Keratinocyte (primary cell): ENCODE results near the gene ATG2B. TPM values are rescaled to one million over a fixed set of nuclear protein-coding genes. Genes with fewer than 3 reads are reported as not detected.
A peak's percentile ranks its signal among the peaks of the same experiment; 100 is the strongest.

Source experiments
- DNase-seq: peaks from one replicate; pipeline ENCODE4 v3.0.0-alpha.2; 2011; ENCODE audit warnings: low read depth, missing footprints, low spot score
- FAIRE-seq: peaks from 2 replicates; lab custom pipeline; 2011; peaks lifted over from hg19 to GRCh38; lab: Jason Lieb, UNC
- H2AFZ ChIP-seq: 2 replicates; pipeline ENCODE4 v1.6.0; 2012; ENCODE audit warnings: low read length, control low read depth, inconsistent platforms; ENCODE audit not compliant: control insufficient read depth
- H3K27ac ChIP-seq: 2 replicates; pipeline ENCODE4 v1.5.1; 2011; ENCODE audit warnings: low read length; ENCODE audit not compliant: control insufficient read depth, insufficient read depth
- H3K27me3 ChIP-seq: 3 replicates; pipeline ENCODE4 v1.6.0; 2011; ENCODE audit warnings: low read length; ENCODE audit not compliant: control insufficient read depth, insufficient read depth; ENCODE audit errors: extremely low read depth
- H3K36me3 ChIP-seq, 2 experiments: 2 replicates in 1 of 2; 3 replicates in 1 of 2; pipeline ENCODE4 v1.5.1; 2011; ENCODE audit warnings: low read length in 2 of 2, mild to moderate bottlenecking in 1 of 2; ENCODE audit not compliant: control insufficient read depth in 2 of 2, insufficient read depth in 2 of 2; ENCODE audit errors: extremely low read depth in 1 of 2
- H3K4me1 ChIP-seq: 3 replicates; pipeline ENCODE4 v1.5.1; 2011; ENCODE audit warnings: low read length; ENCODE audit not compliant: control insufficient read depth, insufficient read depth; ENCODE audit errors: extremely low read depth
- H3K4me2 ChIP-seq: 3 replicates; pipeline ENCODE4 v1.6.0; 2011; ENCODE audit warnings: low read depth, low read length; ENCODE audit not compliant: control insufficient read depth, insufficient read depth; ENCODE audit errors: extremely low read depth
- H3K4me3 ChIP-seq, 3 experiments: fragments of 200-600 bp in 1 of 3; sonication (generic) in 1 of 3; 2 replicates in 2 of 3; 3 replicates in 1 of 3; pipeline ENCODE4 v1.5.1; 2011 to 2016; ENCODE audit warnings: low read length in 3 of 3, mild to moderate bottlenecking in 3 of 3, control low read depth in 2 of 3, inconsistent platforms in 1 of 3, low read depth in 1 of 3, mixed read lengths in 1 of 3, mixed run types in 1 of 3, moderate library complexity in 1 of 3; ENCODE audit not compliant: control insufficient read depth in 2 of 3, insufficient read depth in 2 of 3; ENCODE audit errors: extremely low read depth in 1 of 3
- H3K79me2 ChIP-seq: 2 replicates; pipeline ENCODE4 v1.6.0; 2012; ENCODE audit warnings: low read length; ENCODE audit not compliant: control insufficient read depth, insufficient read depth
- H3K9ac ChIP-seq: 3 replicates; pipeline ENCODE4 v1.6.0; 2011; ENCODE audit warnings: low read length; ENCODE audit not compliant: control insufficient read depth, insufficient read depth; ENCODE audit errors: extremely low read depth
- H3K9me1 ChIP-seq: 3 replicates; pipeline ENCODE4 v1.6.0; 2011; ENCODE audit warnings: low read length; ENCODE audit not compliant: control insufficient read depth, insufficient read depth; ENCODE audit errors: extremely low read depth
- H3K9me3 ChIP-seq: 2 replicates; pipeline ENCODE4 v1.5.1; 2012; ENCODE audit warnings: low read depth, low read length; ENCODE audit not compliant: control insufficient read depth
- H4K20me1 ChIP-seq: 3 replicates; pipeline ENCODE4 v1.6.0; 2011; ENCODE audit warnings: low read length; ENCODE audit not compliant: control insufficient read depth, insufficient read depth; ENCODE audit errors: extremely low read depth
- EZH2 ChIP-seq: IDR thresholded peaks from one replicate; pipeline ENCODE4 v1.6.1; 2012; ENCODE audit warnings: inconsistent platforms, mild to moderate bottlenecking, low read length, moderate library complexity
- dilution Hi-C: fragments of 300-500 bp; cut with MboI; formaldehyde crosslinking; loops from one replicate; pipeline ENCODE4 v1.7.0; 2020; ENCODE audit warnings: low sequenced_read_pairs; ENCODE audit not compliant: extremely low pct_ligation_motif_present
- polyA plus RNA-seq, 5 experiments: library from polyadenylated mRNA; depleted of rRNA in 3 of 5; stranded (reverse) in 3 of 5; stranded (forward) in 1 of 5; unstranded in 1 of 5; fragments of >200 nt; gene quantifications; 1 replicate in 1 of 5; 2 replicates in 3 of 5; 3 replicates in 1 of 5; pipeline versions ENCODE4 v1.2.1 to v1.2.3, GENCODE V29; 2011 to 2012; ENCODE audit warnings: missing spikeins in 2 of 5, low read depth in 1 of 5, low replicate concordance in 1 of 5
- small RNA-seq, 3 experiments: library from RNA; depleted of rRNA; stranded (forward); fragments of <200 nt; gene quantifications; one replicate each; pipeline ENCODE3, GENCODE V24; 2012; ENCODE audit warnings: low read depth in 3 of 3, low replicate concordance in 1 of 3; ENCODE audit not compliant: insufficient read length in 3 of 3
- TF ChIP-seq, protein P1 (sequence below), 3 experiments: IDR thresholded peaks in 1 of 3; conservative IDR thresholded peaks in 1 of 3; optimal IDR thresholded peaks in 1 of 3; 2 replicates in 2 of 3; 3 replicates in 1 of 3; pipeline versions ENCODE3 to v1.5.1; 2011; ENCODE audit warnings: low read length in 3 of 3, mild to moderate bottlenecking in 3 of 3, moderate library complexity in 2 of 3, control low read depth in 1 of 3, inconsistent platforms in 1 of 3; ENCODE audit not compliant: insufficient read depth in 2 of 3; ENCODE audit errors: extremely low read depth in 1 of 3

Gene ATG2B
- polyA plus RNA-seq, 1 donor (not counting 4 experiments of a cell fraction or from before 2014, with no cell fraction given), result 11.4 TPM

DNA sequence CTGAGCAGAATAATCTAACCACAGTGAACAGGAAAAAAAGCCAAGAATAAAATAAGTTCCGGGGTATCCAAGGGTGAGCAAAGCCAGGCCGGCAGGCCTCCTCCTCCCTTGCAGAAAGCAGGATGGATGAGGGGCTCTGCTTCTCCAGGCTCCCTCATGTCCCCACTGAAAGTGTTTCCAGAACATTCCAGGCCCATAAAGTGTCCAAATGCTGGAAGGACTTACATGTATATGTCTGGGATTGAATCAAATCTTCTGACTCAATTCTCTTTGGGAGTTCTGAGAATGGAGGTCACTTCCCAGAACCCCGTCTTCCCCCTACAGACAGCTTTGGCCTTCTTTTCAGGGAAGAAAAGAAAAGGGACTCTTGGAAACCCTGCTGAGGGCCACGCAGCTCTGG, 132.1 kb downstream of the ATG2B start:
- no peaks in the 10 kb centered on the region for H3K9me3 ChIP-seq
- FAIRE-seq, result no peak
- dilution Hi-C loops, result no loop called here

DNA sequence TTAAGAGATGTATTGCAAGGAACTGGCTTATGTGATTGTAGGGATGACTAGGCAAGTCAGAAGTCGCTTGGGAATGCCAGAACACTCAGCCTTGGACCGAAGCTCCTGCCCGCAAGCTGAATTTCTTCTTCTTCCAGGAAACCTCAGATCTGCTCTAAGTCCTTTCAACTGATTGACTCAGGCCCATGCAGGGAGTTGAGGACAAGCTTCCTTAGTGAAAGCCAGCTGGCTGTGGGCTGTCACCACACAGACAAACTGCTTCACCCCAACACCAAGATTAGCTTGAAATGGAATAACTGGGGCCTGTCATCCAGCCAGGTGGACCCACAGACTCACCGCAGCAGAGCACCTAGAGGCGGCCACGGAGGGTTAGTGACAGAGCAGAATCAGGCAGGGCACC, 133.8 kb downstream of the ATG2B start:
- H3K4me1 ChIP-seq, result peaks cover 27% of the 10 kb centered on the region
- TF ChIP-seq, protein P1, sequence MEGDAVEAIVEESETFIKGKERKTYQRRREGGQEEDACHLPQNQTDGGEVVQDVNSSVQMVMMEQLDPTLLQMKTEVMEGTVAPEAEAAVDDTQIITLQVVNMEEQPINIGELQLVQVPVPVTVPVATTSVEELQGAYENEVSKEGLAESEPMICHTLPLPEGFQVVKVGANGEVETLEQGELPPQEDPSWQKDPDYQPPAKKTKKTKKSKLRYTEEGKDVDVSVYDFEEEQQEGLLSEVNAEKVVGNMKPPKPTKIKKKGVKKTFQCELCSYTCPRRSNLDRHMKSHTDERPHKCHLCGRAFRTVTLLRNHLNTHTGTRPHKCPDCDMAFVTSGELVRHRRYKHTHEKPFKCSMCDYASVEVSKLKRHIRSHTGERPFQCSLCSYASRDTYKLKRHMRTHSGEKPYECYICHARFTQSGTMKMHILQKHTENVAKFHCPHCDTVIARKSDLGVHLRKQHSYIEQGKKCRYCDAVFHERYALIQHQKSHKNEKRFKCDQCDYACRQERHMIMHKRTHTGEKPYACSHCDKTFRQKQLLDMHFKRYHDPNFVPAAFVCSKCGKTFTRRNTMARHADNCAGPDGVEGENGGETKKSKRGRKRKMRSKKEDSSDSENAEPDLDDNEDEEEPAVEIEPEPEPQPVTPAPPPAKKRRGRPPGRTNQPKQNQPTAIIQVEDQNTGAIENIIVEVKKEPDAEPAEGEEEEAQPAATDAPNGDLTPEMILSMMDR (optimal IDR thresholded peaks at IDR 0.05 in 1 of 3, IDR thresholded peaks at IDR 0.05 in 1 of 3, conservative IDR thresholded peaks at IDR 0.05 in 1 of 3; ENCODE audit: extremely low read depth in 1 of 3, insufficient read depth in 2 of 3, low read length in 3 of 3), result no peak
- no peak for TF ChIP-seq EZH2
- FAIRE-seq, result peak; percentile 51
- dilution Hi-C loops, result no loop called here
- peaks cover 2% of the 10 kb centered on the region for H3K79me2 ChIP-seq
- no peaks in the 10 kb centered on the region for H3K9me3 ChIP-seq
- H3K9me1 ChIP-seq, result no peaks in the 10 kb centered on the region
- no peak overlapping the region for H3K4me2 ChIP-seq
- H3K9ac ChIP-seq, result no peak overlapping the region
- H4K20me1 ChIP-seq, result no peaks in the 10 kb centered on the region
- H3K4me3 ChIP-seq, result no peak overlapping the region
- no peak for DNase-seq
- H2AFZ ChIP-seq, result no peak overlapping the region
- no peaks in the 10 kb centered on the region for H3K27me3 ChIP-seq
- no peak overlapping the region for H3K27ac ChIP-seq
- H3K36me3 ChIP-seq, result peaks cover 0 to 3% of the 10 kb centered on the region in 2 experiments

More for the DNA sequence above, 132.1 kb downstream of the ATG2B start:
- no peak for TF ChIP-seq EZH2
- TF ChIP-seq, protein P1 (optimal IDR thresholded peaks at IDR 0.05 in 1 of 3, IDR thresholded peaks at IDR 0.05 in 1 of 3, conservative IDR thresholded peaks at IDR 0.05 in 1 of 3; ENCODE audit: extremely low read depth in 1 of 3, insufficient read depth in 2 of 3, low read length in 3 of 3), result no peak
- Histone ChIP-seq H3K4me3 (no peak overlapping the region), H4K20me1 (no peaks in the 10 kb centered on the region), H3K79me2 (peaks cover 2% of the 10 kb centered on the region), H3K27ac (no peak overlapping the region), H3K9ac (no peak overlapping the region), H2AFZ (no peak overlapping the region), H3K4me2 (no peak overlapping the region), H3K4me1 (peaks cover 10% of the 10 kb centered on the region), H3K36me3 (peaks cover 3% of the 10 kb centered on the region in 2 experiments), H3K27me3 (no peaks in the 10 kb centered on the region), H3K9me1 (no peaks in the 10 kb centered on the region)
- no peak for DNase-seq

Small RNAs within 50 kb of the gene (small RNA-seq; reads per million reads assigned to genes)
- 0 to 0.07 (median 0) reads per million in 3 experiments for gene RNU2-33P

Other genes with a start within 250 kb of the ATG2B start
- gene BDKRB2, start 158.5 kb downstream of the ATG2B start, polyA plus RNA-seq, result 10.9 to 13.2 TPM (median 11.2 TPM) in 3 replicates
- gene BDKRB1, start 107.1 kb downstream of the ATG2B start, polyA plus RNA-seq, result 2.8 to 3.5 TPM (median 3.4 TPM) in 3 replicates
- 37.3 to 51.1 TPM (median 42.3 TPM) in 3 replicates for gene GSKIP, start 185 bp upstream of the ATG2B start, polyA plus RNA-seq
- 0.53 to 1.3 TPM (median 0.84 TPM) in 3 replicates for gene AK7, start 28.8 kb upstream of the ATG2B start, polyA plus RNA-seq
- gene PAPOLA, start 139.0 kb upstream of the ATG2B start, polyA plus RNA-seq, result 109 to 154 TPM (median 112 TPM) in 3 replicates